ENCODE results near the gene ZIC2.

Gene ZIC2

DNA sequence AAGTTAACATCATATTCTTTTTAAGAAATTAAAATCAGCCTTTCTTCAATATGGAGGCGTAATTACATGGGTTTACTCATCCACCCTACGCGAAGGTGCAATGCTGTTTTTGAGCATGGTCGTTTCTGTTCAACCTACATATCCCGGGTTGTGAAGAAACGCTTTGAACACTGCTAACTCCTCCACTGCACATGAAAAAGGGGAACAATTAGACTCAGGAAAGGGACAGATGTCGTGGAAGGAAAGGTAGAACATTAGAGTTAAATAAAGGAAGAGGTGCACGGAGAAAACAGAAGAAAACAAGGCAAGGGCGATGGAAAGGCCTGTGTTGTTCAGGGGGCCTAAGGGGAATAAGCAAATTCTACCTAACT is 14.1 kb upstream of the ZIC2 start:
- H3K9me3 Mint-ChIP-seq, result no peaks in the 10 kb centered on the region
- H3K27ac Mint-ChIP-seq, result no peak overlapping the region

DNA sequence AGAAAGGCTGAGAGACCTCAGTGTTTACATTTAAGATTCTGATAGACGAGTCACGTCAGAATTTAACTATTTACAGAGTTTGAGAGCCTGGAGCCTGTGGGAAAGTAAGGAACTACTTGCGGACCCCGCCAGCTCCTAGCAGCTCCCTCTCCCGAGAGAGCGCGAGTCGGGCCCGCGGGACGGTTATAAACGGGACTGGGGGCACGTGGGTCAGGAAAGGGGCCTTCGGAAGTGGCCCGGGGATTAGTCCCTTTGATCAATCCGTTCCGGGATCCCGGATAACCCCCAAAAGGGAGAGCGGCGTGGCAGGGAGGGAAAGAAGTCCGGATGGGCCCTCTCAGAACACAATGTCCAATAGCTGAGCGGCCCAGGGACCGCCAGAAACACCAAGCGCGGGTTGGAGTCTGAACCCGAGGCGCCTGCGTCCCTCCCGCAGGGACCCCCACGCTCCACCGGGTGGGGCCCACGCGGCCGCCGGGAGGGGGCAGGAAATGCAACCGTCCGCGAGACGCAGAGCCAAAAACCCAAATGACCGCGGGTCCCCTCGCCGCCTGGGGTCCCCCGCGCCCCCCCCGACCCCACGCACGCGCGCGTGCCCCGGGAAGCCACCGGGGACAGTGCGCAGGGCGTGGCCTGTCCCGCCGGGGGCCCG is 13.6 kb upstream of the ZIC2 start:
- no peaks in the 10 kb centered on the region for H3K36me3 Mint-ChIP-seq (ENCODE audit: low read depth)
- peak overlapping the region; percentile 81 for H3K4me3 Mint-ChIP-seq
- no peak overlapping the region for H3K27ac Mint-ChIP-seq
- H3K4me1 Mint-ChIP-seq, result peaks cover 42% of the 10 kb centered on the region
- no peak for DNase-seq
- no peaks in the 10 kb centered on the region for H3K9me3 Mint-ChIP-seq
- H3K27me3 Mint-ChIP-seq (ENCODE audit: low read depth, poor library complexity), result peaks cover 67% of the 10 kb centered on the region
- TF ChIP-seq, protein P1, sequence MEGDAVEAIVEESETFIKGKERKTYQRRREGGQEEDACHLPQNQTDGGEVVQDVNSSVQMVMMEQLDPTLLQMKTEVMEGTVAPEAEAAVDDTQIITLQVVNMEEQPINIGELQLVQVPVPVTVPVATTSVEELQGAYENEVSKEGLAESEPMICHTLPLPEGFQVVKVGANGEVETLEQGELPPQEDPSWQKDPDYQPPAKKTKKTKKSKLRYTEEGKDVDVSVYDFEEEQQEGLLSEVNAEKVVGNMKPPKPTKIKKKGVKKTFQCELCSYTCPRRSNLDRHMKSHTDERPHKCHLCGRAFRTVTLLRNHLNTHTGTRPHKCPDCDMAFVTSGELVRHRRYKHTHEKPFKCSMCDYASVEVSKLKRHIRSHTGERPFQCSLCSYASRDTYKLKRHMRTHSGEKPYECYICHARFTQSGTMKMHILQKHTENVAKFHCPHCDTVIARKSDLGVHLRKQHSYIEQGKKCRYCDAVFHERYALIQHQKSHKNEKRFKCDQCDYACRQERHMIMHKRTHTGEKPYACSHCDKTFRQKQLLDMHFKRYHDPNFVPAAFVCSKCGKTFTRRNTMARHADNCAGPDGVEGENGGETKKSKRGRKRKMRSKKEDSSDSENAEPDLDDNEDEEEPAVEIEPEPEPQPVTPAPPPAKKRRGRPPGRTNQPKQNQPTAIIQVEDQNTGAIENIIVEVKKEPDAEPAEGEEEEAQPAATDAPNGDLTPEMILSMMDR (IDR thresholded peaks at IDR 0.05), result no peak

More for the DNA sequence above, 14.1 kb upstream of the ZIC2 start:
- H3K4me1 Mint-ChIP-seq, result peaks cover 41% of the 10 kb centered on the region
- peak overlapping the region; percentile 81 for H3K4me3 Mint-ChIP-seq
- H3K27me3 Mint-ChIP-seq (ENCODE audit: low read depth, poor library complexity), result peaks cover 67% of the 10 kb centered on the region
- no peaks in the 10 kb centered on the region for H3K36me3 Mint-ChIP-seq (ENCODE audit: low read depth)
- TF ChIP-seq, protein P1 (IDR thresholded peaks at IDR 0.05), result no peak
- DNase-seq, result no peak

DNA sequence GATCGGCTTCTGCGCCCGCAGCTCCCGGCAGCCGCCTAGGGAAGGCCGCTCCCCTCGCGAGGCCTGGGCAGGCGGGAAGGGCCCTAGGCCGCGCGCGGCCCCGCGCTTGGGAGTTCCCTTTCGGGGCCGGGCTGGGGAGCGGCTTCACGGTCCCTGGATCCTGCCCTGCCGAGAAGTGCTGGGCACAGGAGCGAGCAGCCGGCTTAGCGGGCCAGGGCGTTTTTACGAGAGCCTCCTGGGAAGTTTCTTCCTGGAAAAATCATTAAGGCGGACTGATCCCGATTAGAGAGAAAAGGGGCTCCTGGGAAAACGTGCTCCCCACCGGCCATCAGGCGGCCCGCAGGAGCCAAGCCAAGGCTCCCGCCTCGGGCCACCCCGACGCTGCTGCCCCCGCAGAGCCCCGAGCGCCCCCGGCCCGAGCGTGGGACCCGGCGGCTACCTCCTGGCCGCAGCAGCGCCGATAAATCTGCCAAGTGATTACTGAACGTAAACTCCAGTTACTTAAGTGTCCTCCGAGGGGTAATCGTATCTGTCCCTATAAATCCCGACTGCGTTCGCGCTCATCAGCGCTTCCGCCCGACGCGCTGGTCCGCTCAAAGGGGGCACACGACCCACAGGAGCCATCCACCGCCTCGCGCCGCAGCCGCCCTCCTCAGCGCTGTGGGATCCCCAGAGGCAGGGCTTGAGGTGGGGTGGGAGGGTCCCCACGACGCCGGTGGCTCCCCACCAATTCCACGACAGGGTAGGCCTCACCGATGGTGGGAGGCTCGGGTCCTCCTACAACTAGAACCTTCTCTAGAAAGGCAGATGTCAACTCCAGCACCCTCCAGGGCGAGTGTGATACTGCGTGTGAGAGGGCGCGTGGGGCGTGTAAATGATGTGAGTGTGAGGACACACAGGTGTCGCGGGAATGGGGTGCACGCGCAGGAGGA is 12.8 kb upstream of the ZIC2 start:
- Mint-ChIP-seq H3K4me3 (peak overlapping the region; percentile 95), H3K9me3 (no peaks in the 10 kb centered on the region), H3K4me1 (peaks cover 42% of the 10 kb centered on the region), H3K27me3 (ENCODE audit: low read depth, poor library complexity) (peaks cover 72% of the 10 kb centered on the region), H3K36me3 (ENCODE audit: low read depth) (no peaks in the 10 kb centered on the region), H3K27ac (peak overlapping the region; percentile 83)
- TF ChIP-seq, protein P1 (IDR thresholded peaks at IDR 0.05), result no peak
- DNase-seq, result peak; percentile 67

DNA sequence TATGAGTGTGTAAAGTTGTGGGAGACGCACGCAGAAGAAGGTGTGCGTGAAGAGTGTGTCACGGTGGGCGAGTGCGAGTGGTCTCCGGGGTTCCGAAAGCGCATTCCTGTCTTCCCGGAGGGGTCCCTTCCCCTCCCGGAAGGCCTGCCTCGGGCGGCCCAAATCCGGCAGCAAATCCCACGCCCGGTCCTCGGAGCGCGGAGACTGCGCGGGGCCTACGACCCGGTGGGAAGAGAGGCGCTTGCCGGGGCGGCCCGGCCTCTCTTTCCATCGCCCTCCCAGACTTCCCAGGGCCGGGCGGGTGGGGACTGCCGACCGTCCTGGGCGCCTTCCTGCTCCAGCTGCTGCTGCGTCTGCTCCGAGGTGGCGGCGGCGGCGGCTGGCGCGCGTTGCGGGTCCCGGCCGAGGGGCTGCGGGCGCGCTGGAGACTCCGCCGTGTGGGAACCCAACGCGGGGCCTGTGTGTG is 12.1 kb upstream of the ZIC2 start:
- Mint-ChIP-seq H3K27ac (peak overlapping the region; percentile 83), H3K4me3 (peak overlapping the region; percentile 95), H3K4me1 (peaks cover 40% of the 10 kb centered on the region), H3K36me3 (ENCODE audit: low read depth) (no peaks in the 10 kb centered on the region), H3K27me3 (ENCODE audit: low read depth, poor library complexity) (peaks cover 75% of the 10 kb centered on the region), H3K9me3 (no peaks in the 10 kb centered on the region)
- peak; percentile 61 for DNase-seq
- TF ChIP-seq, protein P1 (IDR thresholded peaks at IDR 0.05), result no peak

DNA sequence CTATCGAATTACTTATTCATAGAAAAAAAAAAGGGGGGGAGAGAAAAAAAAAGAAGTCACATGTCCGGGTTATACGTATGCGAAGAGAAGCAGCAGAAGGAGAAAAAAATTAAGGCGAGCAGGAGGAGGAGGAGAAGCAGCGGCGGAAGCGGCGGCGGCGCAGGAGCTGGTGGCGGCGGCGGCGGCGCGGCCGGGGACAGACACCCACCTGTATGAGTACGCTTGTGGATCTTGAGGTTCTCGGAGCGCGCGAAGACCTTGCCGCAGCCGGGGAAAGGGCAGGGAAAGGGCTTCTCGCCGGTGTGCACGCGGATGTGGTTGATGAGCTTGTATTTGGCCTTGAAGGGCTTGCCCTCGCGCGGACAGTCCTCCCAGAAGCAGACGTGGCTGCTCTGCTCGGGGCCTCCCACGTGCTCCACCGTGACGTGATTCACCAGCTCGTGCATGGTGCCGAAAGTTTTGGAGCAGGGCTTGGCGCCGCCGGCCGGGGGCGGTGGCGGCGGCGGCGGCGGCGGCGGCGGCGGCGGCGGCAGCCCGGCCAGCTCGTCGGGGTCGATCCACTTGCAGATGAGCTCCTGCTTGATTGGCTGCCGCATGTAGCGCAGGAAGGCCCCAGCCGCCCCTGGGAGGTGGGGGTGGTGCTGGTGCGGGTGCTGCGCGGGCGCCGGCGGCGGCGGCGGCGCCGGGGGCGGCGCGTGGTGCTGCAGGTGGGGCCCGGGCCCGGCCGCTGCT is 11.5 kb upstream of the ZIC2 start:
- Mint-ChIP-seq H3K4me1 (peaks cover 42% of the 10 kb centered on the region), H3K36me3 (ENCODE audit: low read depth) (no peaks in the 10 kb centered on the region)
- peak; percentile 71 for DNase-seq

More for the DNA sequence above, 11.5 kb upstream of the ZIC2 start:
- TF ChIP-seq, protein P1 (IDR thresholded peaks at IDR 0.05), result no peak
- H3K27ac Mint-ChIP-seq, result no peak overlapping the region
- peak overlapping the region; percentile 87 for H3K4me3 Mint-ChIP-seq
- H3K9me3 Mint-ChIP-seq, result no peaks in the 10 kb centered on the region
- H3K27me3 Mint-ChIP-seq (ENCODE audit: low read depth, poor library complexity), result peaks cover 81% of the 10 kb centered on the region
